HG02571 (cell line): ENCODE measurements around the gene SLC28A3.

Experiments
- ATAC-seq: cut with Tn5 transposase; IDR thresholded peaks from one replicate; pipeline ENCODE4 v1.9.1; 2021; ENCODE audit warnings: mild to moderate bottlenecking, moderate library complexity; ENCODE audit not compliant: unreplicated experiment

SLC28A3 gene

GRCh38 chr9:84339962-84340361 is 596 bp downstream of the SLC28A3 start:
- ATAC-seq = no peak

DNA sequence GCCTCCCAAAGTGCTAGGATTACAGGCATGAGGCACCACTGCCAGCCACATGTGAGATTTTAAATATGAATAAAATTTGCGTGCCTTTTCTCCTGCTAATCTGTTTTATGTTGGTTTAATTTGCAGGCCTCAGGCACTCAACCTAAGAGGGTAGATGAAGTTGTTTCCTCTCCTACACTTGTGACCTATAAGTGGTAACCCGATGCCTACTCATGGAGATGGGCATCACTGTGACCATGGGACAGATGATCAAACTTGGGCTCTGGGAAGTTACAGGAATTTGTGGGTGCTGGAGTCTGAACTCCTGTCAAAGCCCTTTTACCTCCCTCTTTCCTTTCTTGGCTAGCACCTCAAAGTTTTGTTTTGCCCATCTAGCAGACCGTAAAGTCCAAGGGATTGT is 1.1 kb downstream of the SLC28A3 start:
- no peak for ATAC-seq

GRCh38 chr9:84338792-84339191 is 1.8 kb downstream of the SLC28A3 start:
- no peak for ATAC-seq

DNA sequence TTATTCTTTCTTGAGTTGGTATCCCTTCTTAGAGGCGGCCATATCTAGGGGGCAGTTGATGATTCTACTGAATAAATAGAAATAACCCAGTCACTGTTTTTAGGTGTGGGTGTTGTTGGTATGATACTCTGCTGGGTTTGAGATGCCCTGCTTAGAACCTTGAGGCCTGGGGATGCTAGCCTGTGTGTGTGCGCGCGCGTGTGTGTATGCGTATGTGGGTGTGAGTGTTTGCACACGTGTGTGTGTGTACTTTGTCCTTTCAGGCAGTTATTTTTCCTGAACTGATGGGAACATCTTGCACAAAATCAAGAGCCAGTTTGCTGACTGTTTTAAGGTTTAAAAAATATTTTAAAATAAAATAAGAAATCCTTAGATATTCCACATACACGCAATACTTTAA is 3.3 kb downstream of the SLC28A3 start:
- no peak for ATAC-seq

GRCh38 chr9:84331119-84331809 is 9.3 kb downstream of the SLC28A3 start:
- no peak for ATAC-seq

- no peak for ATAC-seq
Observed at GRCh38 chr9:84330246-84330645, 10.3 kb downstream of the SLC28A3 start.

DNA sequence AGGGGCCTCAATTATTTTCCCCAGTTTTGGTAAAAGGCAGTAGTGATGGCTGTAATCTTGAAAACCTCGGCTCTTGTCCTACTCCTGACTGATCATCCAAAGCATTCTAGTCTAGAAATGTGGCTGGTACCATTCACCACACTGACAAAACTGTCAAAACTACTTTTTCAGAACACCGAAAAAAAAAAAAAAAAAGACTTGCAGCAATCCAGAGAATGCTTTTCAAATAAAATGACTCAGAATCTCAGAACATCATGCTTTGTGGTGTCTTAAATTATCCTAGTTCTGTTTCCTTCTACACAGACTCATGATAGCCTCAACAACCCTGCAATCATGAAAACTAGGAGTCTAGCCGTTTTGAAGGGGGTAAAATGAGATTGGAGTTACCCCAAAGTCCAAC is 13.4 kb downstream of the SLC28A3 start:
- ATAC-seq = no peak

GRCh38 chr9:84325347-84325973 is 15.1 kb downstream of the SLC28A3 start:
- no peak for ATAC-seq

GRCh38 chr9:84324811-84325210 is 15.7 kb downstream of the SLC28A3 start:
- ATAC-seq = no peak

DNA sequence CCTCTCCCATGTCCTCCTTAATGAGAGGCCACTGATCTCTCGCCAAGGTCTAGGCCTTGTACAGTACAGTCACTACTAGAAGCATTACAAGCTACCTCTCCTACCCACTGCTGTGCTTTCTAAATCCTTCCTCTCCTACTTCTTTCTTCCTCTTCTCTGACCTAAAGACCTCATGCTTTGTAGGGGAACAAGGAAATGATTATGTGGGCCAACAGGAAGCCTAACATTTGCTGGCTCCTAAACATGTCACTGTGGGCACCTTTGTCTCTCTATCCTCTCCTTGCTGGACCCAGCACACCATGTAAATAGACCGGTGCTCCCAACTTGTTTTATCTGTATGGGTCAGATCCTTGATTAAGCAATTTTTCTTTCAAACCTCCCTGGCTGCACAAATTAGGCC is 16.7 kb downstream of the SLC28A3 start:
- no peak for ATAC-seq

DNA sequence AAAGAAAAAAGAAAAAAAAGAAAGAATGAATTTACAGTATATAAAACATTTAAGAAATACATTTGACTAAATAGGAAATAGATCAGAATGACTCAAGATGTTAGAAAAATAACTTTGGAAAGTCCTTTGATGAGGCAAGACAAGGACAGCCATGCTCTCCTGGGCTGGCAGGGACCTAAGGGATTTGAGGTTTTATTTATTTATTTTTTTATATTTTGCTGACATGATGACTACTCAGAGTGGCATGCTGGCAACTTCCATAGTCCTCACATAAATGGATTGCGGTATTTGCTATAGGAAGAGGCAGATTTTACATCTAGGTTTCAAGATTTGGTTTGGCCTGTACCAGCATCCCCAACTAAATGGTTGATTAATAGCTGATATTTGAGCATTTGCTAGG is 17.7 kb downstream of the SLC28A3 start:
- no peak for ATAC-seq

- no peak for ATAC-seq
Observed at GRCh38 chr9:84320231-84320630, 20.3 kb downstream of the SLC28A3 start.

GRCh38 chr9:84319632-84320031 is 20.9 kb downstream of the SLC28A3 start:
- ATAC-seq = no peak

- no peak for ATAC-seq
Observed at GRCh38 chr9:84318981-84319380, 21.6 kb downstream of the SLC28A3 start.

- no peak for ATAC-seq
Observed at GRCh38 chr9:84317563-84317962, 23.0 kb downstream of the SLC28A3 start.

GRCh38 chr9:84315278-84315877 is 25.2 kb downstream of the SLC28A3 start:
- no peak for ATAC-seq

DNA sequence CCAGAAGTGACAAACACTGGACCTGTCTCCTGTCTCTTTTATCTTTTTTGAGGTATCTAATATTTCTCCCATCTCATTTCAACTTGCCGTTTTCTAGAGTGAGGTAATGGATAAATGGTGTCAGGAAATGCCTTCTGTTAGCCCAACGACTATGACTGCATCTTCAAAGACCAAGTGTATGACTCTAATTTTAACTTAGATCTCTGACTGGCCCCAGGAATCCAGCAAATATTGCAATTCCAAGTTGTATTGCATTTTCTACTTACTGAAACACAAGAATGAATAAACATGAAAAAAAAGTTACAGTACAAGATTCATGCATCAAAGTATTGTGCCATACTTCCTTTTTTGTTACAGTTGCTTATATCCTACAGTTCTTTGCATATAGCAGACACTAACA is 26.3 kb downstream of the SLC28A3 start:
- ATAC-seq = no peak

GRCh38 chr9:84310883-84311282 is 29.7 kb downstream of the SLC28A3 start:
- no peak for ATAC-seq

DNA sequence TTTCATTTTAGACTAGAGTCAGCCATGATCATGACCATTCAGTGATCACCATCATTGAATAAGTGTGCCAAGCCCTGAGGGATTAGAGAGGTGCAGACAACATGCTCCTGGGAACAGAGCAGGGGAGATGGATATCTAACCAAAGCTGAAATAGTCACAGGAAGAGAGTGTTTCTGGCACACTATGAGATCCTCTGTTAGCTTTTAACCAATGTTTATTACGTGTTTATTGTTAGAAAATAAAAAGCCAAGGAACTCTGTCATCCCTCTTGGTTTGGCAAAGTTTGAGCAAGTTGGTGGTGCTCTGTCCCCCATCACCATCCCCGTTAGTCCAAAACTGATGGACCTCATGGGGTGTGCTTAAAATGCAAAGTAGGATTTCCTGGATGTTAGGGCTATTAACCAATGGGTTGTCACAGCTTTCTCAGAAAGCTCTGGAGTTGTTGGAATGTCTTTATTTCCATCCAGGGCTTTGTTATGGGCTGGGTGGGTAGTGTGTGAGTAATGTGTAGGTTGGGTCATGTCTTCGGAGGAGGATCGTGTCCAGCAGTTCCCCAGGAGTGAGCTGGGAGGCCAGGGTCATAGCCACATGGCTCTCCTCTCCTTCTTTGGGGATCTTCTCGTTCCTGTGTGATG is 34.9 kb downstream of the SLC28A3 start:
- no peak for ATAC-seq

DNA sequence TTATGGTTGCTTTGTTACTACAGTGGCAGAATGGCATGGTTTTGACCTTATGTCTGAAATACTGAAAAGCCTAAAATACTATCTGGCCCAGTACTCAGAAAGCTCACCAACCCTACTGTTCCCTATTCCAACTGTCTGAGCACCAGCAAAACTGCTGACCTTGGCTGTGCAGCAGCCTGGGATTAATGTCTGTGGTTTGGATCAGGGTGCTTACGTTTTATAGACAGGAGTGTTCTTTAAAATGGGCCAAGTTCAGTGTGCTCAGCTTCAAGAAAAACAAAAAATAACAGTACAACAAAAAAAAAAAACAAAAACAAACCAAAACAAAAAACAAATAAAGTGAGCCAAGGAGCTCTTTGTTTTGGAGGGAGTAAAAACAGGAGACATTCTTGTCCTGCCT is 36.4 kb downstream of the SLC28A3 start:
- ATAC-seq = no peak

DNA sequence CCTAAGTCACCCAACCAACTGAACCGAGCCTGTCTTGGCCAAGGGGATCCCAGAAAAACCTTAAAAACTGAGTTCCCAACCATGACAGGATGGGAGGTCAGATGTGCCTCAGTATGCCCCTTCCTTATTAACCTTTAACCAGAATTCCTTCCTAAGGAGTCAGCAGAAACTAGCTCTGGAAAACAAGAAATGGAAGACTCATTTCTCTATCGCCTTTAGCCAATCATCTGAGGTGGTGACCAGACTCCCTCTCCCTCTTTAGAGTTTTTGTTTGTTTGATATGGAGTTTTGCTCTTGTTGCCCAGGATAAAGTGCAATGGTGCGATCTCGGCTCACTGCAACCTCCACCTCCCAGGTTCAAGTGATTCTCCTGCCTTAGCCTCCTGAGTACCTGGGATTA is 37.5 kb downstream of the SLC28A3 start:
- ATAC-seq = no peak

DNA sequence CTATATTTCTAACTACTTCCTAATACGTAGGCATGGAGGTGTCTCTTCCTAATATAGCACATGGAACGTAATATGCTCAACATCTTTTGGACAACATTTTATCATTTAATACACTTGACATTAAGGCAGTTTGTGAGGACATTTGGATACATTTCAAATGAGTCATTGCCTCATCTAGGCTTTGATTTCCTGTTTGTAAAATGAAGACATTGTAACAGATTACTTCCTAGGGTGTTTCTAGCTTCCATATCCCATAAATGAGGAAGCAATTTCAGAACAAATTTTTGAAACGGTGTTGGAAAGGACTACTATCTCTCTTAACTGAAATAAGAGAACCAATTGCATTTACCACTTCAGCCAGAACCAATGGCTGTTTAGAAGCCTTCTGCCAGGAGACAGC is 38.7 kb downstream of the SLC28A3 start:
- ATAC-seq = no peak
